A549 (cell line): ENCODE results near the gene GPHB5. TPM values are rescaled to one million over a fixed set of nuclear protein-coding genes. Genes with fewer than 3 reads are reported as not detected.

Experiments
- ATAC-seq, 2 experiments: fragments of 200-7000 bp in 1 of 2; fragments of >200 bp in 1 of 2; cut with Nextera tagmentation in 1 of 2; cut with Tn5 transposase in 1 of 2; 3 replicates each; pipeline versions ENCODE4 v1.8.0 to v1.9.1; 2018 to 2020; ENCODE audit warnings: mild to moderate bottlenecking in 1 of 2, moderate library complexity in 1 of 2
- CTCF ChIA-PET: fragments of 300-600 bp; sonication (Branson Sonifier 250); formaldehyde crosslinking; extraction: SDS; loops from one replicate; lab custom pipeline; 2021; ENCODE audit warnings: antibody characterized with exemption, inconsistent platforms; lab: Yijun Ruan, JAX
- POLR2A ChIA-PET: fragments of 350-600 bp; formaldehyde crosslinking; extraction: SDS; loops from one replicate; lab custom pipeline; 2021; ENCODE audit warnings: antibody characterized with exemption, inconsistent platforms; lab: Yijun Ruan, JAX
- DNase-seq, 2 experiments: peaks; one replicate each; pipeline versions ENCODE4 v3.0.0 to v3.0.0-alpha.2; 2011 to 2016; ENCODE audit warnings: low read depth in 1 of 2, low spot score in 1 of 2
- FAIRE-seq: peaks from 2 replicates; lab custom pipeline; 2011; peaks lifted over from hg19 to GRCh38; lab: Jason Lieb, UNC
- H3K27ac ChIP-seq, 2 experiments: fragments of >200 bp; sonication (Bioruptor Twin); formaldehyde crosslinking; 3 replicates each; pipeline ENCODE4 v1.5.1; 2016 to 2017
- H3K4me1 ChIP-seq: fragments of >200 bp; sonication (Bioruptor Twin); formaldehyde crosslinking; 3 replicates; pipeline ENCODE4 v1.6.1; 2016
- H3K4me2 ChIP-seq: fragments of >200 bp; sonication (Bioruptor Twin); formaldehyde crosslinking; 3 replicates; pipeline ENCODE4 v1.6.1; 2016
- H3K4me3 ChIP-seq: fragments of >200 bp; sonication (Bioruptor Twin); formaldehyde crosslinking; 3 replicates; pipeline ENCODE4 v1.5.1; 2016
- H3K9me3 ChIP-seq: fragments of >200 bp; sonication (Bioruptor Twin); formaldehyde crosslinking; 3 replicates; pipeline ENCODE4 v1.6.1; 2016
- BHLHE40 ChIP-seq: IDR thresholded peaks from 2 replicates; pipeline ENCODE4 v1.6.1; 2012; ENCODE audit warnings: low read depth, low read length, inconsistent platforms
- CHD4 ChIP-seq: fragments of 200-600 bp; sonication (generic); IDR thresholded peaks from 2 replicates; pipeline ENCODE4 v1.6.1; 2016; ENCODE audit warnings: antibody characterized with exemption, mild to moderate bottlenecking, borderline replicate concordance
- ESRRA ChIP-seq: fragments of 150-350 bp; IDR thresholded peaks from 2 replicates; pipeline ENCODE4 v1.6.1; 2014; ENCODE audit warnings: mild to moderate bottlenecking, low read length, borderline replicate concordance
- FOSL2 ChIP-seq, 2 experiments: fragments of 450-650 bp in 1 of 2; fragments of >200 bp in 1 of 2; sonication (Bioruptor Twin) in 1 of 2; formaldehyde crosslinking; IDR thresholded peaks; 2 replicates each; pipeline versions ENCODE4 v1.5.0 to v1.6.1; 2016 to 2020; ENCODE audit warnings: mild to moderate bottlenecking in 1 of 2, moderate library complexity in 1 of 2
- MYC ChIP-seq: IDR thresholded peaks from 2 replicates; pipeline ENCODE4 v1.6.1; 2012; ENCODE audit warnings: mild to moderate bottlenecking, inconsistent platforms, low read length, improper control_type of control experiment, borderline replicate concordance
- NPAS2 ChIP-seq: fragments of 250-450 bp; sonication (Bioruptor Pico); IDR thresholded peaks from 2 replicates; pipeline ENCODE4 v1.8.0; 2022; ENCODE audit warnings: mild to moderate bottlenecking, moderate library complexity, borderline replicate concordance
- RAD21 ChIP-seq, 2 experiments: fragments of >200 bp in 1 of 2; sonication (Bioruptor Twin) in 1 of 2; formaldehyde crosslinking in 1 of 2; IDR thresholded peaks in 1 of 2; conservative IDR thresholded peaks in 1 of 2; 2 replicates in 1 of 2; 3 replicates in 1 of 2; pipeline ENCODE4 v1.6.1; 2012 to 2018; ENCODE audit warnings: inconsistent platforms in 1 of 2
- RFX5 ChIP-seq: fragments of 450-650 bp; IDR thresholded peaks from 2 replicates; pipeline ENCODE4 v1.7.1; 2014; ENCODE audit warnings: antibody characterized with exemption, mild to moderate bottlenecking, moderate library complexity
- TP53 ChIP-seq: fragments of 250-450 bp; sonication (Bioruptor Pico); IDR thresholded peaks from 2 replicates; pipeline ENCODE4 v1.5.0; 2021; ENCODE audit warnings: mild to moderate bottlenecking, moderate library complexity
- ZFP36 ChIP-seq: fragments of 450-650 bp; IDR thresholded peaks from 2 replicates; pipeline ENCODE4 v1.6.1; 2014; ENCODE audit warnings: borderline replicate concordance; ENCODE audit not compliant: partially characterized antibody
- ZNF302 ChIP-seq: fragments of 250-450 bp; sonication (Bioruptor Pico); IDR thresholded peaks from 2 replicates; pipeline ENCODE4 v1.9.0; 2021; ENCODE audit warnings: inconsistent platforms, mild to moderate bottlenecking, moderate library complexity
- ZSCAN20 ChIP-seq: fragments of 250-450 bp; sonication (Bioruptor Pico); IDR thresholded peaks from 2 replicates; pipeline ENCODE4 v1.8.0; 2022; ENCODE audit warnings: mild to moderate bottlenecking, moderate library complexity
- WGBS: methylation state at CpG from one replicate; pipeline ENCODE4 v1.1.6; 2017; ENCODE audit errors: missing lambda C conversion rate; 5-methylcytosine and 5-hydroxymethylcytosine counted together
- polyA plus RNA-seq, 4 experiments: library from polyadenylated mRNA; depleted of rRNA in 3 of 4; stranded (reverse); fragments of >200 nt; fragmentation: RNase III in 1 of 4; extraction: RNeasy Plus Mini Kit Qiagen cat#74134 plus additional on column Dnase treatment in 1 of 4; gene quantifications; 2 replicates in 3 of 4; 3 replicates in 1 of 4; pipeline ENCODE4 v1.2.3, GENCODE V29; 2011 to 2017
- TF ChIP-seq, protein P1 (sequence below): fragments of 150-350 bp; IDR thresholded peaks from 2 replicates; pipeline ENCODE4 v1.6.1; 2014; ENCODE audit warnings: low read depth, mild to moderate bottlenecking, low read length
- TF ChIP-seq, protein P2 (sequence below): fragments of 250-450 bp; sonication (Bioruptor Pico); IDR thresholded peaks from 2 replicates; pipeline ENCODE4 v1.5.0; 2020; ENCODE audit warnings: low read depth, mild to moderate bottlenecking, moderate library complexity
- TF ChIP-seq, protein P3 (sequence below): fragments of 250-450 bp; sonication (Bioruptor Pico); IDR thresholded peaks from 2 replicates; pipeline ENCODE4 v1.5.0; 2021; ENCODE audit warnings: mild to moderate bottlenecking, moderate library complexity, borderline replicate concordance
- TF ChIP-seq, protein P4 (sequence below): IDR thresholded peaks from 2 replicates; pipeline ENCODE4 v1.6.1; 2012

Gene GPHB5
- polyA plus RNA-seq, 2 of the 4 experiments (the other 2 are of a cell fraction) = not detected

DNA sequence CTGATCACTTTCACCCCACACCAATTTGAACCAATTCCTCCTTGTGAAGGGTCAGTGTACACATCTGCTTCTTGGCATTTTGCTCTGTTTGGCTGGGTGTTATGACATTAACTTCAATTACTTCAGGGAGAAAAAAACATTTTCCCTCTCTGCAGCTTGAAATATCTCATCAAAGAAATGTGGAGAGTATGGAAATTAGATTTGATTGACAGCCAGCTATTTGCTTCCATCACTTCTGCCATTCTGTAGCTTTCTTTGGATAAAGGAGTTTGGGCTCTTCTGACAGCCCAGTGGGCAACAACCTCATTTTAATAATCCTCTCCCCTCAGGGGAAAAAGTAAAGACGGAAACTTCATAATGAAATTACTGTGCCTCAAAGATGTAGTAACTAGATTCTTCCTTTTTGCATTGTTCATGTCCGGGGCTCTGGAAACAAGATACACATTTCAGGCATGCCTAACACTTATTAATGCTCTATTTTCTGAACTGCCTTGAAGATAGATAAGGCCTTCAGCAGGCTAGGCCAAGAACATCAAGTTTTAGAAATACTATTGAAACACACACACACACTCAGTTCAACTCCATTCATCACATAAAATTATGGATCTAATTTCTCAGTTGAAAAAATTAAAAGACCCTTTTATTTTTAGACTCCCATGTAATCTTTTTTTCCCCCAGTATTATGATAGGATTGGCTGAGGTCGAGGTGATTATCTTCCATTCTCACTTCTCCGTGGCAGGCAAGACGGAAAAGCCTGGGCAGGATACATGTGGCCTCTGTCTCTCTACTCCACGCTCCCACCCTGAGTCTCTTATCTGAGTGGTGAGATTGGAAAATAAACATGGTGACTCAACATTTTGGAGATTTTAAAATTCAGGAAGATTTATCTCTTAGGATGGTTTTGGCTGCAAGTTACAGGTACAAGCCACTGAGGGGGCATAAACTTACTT, 10.3 kb upstream of the GPHB5 start (continued):
- TF ChIP-seq TP53 (CRISPR knock-in tag) = no peak

DNA sequence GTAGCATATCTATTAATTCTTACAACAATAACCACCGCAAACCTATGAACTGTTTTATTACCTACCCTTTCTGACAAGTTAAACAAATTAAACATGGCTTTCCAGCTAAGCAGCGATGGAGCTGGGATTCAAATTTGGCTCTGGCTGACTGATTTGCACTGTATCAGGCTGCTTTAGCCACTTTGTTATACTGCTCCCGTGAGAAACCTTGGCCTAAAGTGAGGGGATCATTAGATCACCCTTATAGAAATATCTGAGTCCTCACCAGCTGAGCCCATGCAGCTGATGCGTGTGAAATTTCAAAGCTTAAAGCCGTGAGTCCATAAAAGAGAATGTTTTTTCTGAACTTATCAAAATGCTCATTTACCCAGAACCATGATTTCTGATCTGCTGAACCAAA, 8.1 kb upstream of the GPHB5 start:
- no peaks in the 10 kb centered on the region for H3K4me1 ChIP-seq
- no peak for TF ChIP-seq ZNF302
- TF ChIP-seq RAD21 (conservative IDR thresholded peaks at IDR 0.05 in 1 of 2, IDR thresholded peaks at IDR 0.05 in 1 of 2) = no peak
- TF ChIP-seq, protein P1, sequence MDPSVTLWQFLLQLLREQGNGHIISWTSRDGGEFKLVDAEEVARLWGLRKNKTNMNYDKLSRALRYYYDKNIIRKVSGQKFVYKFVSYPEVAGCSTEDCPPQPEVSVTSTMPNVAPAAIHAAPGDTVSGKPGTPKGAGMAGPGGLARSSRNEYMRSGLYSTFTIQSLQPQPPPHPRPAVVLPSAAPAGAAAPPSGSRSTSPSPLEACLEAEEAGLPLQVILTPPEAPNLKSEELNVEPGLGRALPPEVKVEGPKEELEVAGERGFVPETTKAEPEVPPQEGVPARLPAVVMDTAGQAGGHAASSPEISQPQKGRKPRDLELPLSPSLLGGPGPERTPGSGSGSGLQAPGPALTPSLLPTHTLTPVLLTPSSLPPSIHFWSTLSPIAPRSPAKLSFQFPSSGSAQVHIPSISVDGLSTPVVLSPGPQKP = no peak
- no peak for TF ChIP-seq BHLHE40
- TF ChIP-seq, protein P2, sequence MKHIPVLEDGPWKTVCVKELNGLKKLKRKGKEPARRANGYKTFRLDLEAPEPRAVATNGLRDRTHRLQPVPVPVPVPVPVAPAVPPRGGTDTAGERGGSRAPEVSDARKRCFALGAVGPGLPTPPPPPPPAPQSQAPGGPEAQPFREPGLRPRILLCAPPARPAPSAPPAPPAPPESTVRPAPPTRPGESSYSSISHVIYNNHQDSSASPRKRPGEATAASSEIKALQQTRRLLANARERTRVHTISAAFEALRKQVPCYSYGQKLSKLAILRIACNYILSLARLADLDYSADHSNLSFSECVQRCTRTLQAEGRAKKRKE (CRISPR knock-in tag) = no peak
- TF ChIP-seq, protein P3, sequence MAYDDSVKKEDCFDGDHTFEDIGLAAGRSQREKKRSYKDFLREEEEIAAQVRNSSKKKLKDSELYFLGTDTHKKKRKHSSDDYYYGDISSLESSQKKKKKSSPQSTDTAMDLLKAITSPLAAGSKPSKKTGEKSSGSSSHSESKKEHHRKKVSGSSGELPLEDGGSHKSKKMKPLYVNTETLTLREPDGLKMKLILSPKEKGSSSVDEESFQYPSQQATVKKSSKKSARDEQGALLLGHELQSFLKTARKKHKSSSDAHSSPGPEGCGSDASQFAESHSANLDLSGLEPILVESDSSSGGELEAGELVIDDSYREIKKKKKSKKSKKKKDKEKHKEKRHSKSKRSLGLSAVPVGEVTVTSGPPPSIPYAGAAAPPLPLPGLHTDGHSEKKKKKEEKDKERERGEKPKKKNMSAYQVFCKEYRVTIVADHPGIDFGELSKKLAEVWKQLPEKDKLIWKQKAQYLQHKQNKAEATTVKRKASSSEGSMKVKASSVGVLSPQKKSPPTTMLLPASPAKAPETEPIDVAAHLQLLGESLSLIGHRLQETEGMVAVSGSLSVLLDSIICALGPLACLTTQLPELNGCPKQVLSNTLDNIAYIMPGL (CRISPR knock-in tag) = no peak
- TF ChIP-seq CHD4 = no peak
- no peak for TF ChIP-seq RFX5
- no peak for TF ChIP-seq FOSL2 (IDR thresholded peaks at IDR 0.05)
- TF ChIP-seq FOSL2 (CRISPR knock-in tag; IDR thresholded peaks at IDR 0.05) = no peak
- TF ChIP-seq ZSCAN20 = no peak
- TF ChIP-seq, protein P4, sequence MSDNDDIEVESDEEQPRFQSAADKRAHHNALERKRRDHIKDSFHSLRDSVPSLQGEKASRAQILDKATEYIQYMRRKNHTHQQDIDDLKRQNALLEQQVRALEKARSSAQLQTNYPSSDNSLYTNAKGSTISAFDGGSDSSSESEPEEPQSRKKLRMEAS = no peak
- no peak for TF ChIP-seq ZFP36
- no peak for TF ChIP-seq NPAS2 (CRISPR knock-in tag)
- no peak for DNase-seq
- no peak overlapping the region for H3K4me3 ChIP-seq
- FAIRE-seq = no peak
- no peak overlapping the region for H3K4me2 ChIP-seq
- H3K9me3 ChIP-seq = no peaks in the 10 kb centered on the region
- ChIA-PET POLR2A (no interaction called here), CTCF (no interaction called here)
- no peak for ATAC-seq
- no peak overlapping the region for H3K27ac ChIP-seq
- 46% methylated on average over 5 of the region's 5 CpGs for WGBS

DNA sequence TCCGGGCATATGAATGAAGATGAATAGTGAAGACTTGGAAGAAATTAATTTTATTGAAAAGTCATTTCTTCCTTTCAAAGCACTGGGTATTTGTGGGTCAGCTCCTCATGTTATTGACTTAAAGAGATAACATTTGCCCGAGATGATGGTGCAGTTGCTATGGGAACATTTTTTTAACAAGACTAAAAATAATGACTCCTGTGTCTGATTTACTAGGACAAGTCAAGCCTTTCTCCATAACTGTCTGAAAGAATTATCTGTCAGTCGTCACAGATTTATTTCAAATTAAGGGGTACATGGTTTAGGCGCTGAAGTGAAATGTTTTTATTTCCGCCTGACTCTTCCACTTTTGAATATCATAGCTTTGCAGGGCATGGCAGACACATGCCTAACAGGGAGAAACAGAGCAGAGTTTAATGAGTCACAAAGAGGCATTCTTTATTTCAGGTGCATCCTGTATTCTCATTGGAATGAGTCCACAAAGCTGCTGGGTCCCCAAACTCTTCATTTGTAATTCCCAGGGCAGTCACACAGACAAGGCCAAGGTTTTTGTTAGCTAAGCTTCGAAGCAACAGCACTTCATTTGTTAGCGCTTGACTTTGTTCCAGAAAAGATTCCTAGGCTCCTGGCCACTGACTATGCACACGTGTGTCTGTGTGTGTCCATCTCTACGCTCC, 4.3 kb upstream of the GPHB5 start:
- Histone ChIP-seq H3K4me2 (no peak overlapping the region), H3K4me3 (no peak overlapping the region), H3K27ac (no peak overlapping the region), H3K4me1 (no peaks in the 10 kb centered on the region), H3K9me3 (no peaks in the 10 kb centered on the region)
- CTCF ChIA-PET = interaction anchor here (0.5 to 1.0 kb wide), 3 partner anchors 14 to 395 kb away, joined by 4 to 5 read pairs (median 4); no protein-coding TSS in a partner anchor
- DNase-seq (no peak), ATAC-seq (no peak), FAIRE-seq (no peak)
- no peak for TF ChIP-seq ESRRA
- TF ChIP-seq NPAS2 (CRISPR knock-in tag) = no peak
- no peak for TF ChIP-seq MYC
- TF ChIP-seq RAD21 (conservative IDR thresholded peaks at IDR 0.05 in 1 of 2, IDR thresholded peaks at IDR 0.05 in 1 of 2) = no peak
- no peak for TF ChIP-seq ZFP36
- no peak for TF ChIP-seq RFX5
- 43% methylated on average over 9 of the region's 9 CpGs for WGBS
- POLR2A ChIA-PET = no interaction called here
